ENCODE measurements around the gene RXFP1.

DNA sequence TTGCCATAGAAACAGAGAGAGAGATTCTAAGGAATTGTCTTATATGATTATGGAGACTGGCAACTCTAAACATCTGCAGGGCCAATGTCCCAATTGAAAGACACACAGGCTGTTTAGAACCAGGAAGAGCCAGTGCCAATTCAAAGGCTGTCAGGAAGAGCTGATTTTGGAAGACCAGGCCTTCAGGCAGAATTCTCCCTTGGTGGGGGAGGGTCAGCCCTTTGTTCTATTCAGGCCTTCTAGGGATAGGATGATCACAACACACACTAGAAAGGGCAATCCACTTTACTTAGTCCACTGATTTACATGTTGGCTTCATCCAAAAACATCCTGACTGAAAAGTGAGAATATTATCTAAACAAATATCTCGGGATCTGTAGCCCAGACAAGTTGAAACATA, 134.8 kb downstream of the RXFP1 start:
- TF ChIP-seq, protein P1, sequence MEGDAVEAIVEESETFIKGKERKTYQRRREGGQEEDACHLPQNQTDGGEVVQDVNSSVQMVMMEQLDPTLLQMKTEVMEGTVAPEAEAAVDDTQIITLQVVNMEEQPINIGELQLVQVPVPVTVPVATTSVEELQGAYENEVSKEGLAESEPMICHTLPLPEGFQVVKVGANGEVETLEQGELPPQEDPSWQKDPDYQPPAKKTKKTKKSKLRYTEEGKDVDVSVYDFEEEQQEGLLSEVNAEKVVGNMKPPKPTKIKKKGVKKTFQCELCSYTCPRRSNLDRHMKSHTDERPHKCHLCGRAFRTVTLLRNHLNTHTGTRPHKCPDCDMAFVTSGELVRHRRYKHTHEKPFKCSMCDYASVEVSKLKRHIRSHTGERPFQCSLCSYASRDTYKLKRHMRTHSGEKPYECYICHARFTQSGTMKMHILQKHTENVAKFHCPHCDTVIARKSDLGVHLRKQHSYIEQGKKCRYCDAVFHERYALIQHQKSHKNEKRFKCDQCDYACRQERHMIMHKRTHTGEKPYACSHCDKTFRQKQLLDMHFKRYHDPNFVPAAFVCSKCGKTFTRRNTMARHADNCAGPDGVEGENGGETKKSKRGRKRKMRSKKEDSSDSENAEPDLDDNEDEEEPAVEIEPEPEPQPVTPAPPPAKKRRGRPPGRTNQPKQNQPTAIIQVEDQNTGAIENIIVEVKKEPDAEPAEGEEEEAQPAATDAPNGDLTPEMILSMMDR (IDR thresholded peaks at IDR 0.05) = no peak
- TF ChIP-seq POLR2A (IDR thresholded peaks at IDR 0.05) = no peak

Data from body of pancreas (tissue), 4 donors.